ENCODE results near the gene MRPS18A.
"Not testable (repeated sequence)": the region's sequence is repeated elsewhere in the genome, so short reads cannot be mapped to it uniquely, and the experiment has no call there.

Gene MRPS18A

GRCh38 chr6:43669050-43669921 lies 18.3 kb downstream of the MRPS18A start:
- DNase-seq, result no peak

- DNase-seq, result no peak
These were observed 19.2 kb downstream of the MRPS18A start for GRCh38 chr6:43668151-43669028.

DNA sequence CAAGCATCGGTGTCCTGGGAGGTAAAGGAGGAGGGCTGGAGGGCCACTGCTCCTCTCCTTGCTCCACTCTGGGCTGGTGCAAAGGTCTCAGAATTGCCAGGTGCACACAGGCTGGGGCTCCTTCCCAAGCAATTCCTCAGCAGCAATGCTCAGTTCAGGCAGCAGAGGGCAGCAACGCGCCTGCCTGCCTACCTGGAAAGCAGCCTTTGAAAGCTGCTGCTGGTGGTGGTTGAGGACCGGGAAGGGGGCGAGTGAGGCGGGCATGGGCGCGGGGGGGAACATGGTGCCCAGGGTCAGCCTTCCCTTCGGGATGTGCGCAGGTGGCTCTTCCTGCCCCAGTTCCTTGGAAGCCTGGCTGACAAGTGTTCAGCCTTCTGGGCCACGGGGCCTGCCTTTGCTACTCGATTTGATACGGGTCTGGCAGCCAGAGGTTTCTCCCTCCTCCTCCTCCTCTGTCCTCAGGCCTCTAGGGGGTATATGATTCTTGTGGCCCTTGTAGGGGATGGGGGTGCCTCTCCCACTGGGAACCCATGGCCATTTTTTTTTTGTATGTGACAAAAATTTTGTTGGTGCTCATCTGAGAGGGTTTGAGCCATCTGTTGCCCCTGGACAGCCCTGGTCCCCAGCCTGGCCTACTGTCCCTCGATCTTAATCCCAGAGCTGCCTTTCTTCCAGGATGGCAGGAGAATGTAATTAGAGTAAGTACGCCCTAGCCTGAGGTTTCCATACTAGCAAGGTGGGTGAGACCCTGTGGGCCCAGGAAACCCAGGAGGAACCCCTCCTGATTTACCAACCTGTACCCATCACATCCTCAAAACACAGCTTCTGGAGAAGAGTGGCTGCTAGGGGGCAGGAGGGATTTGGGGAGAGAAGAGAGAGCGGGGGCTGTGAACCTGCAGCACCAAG lies 20.1 kb downstream of the MRPS18A start:
- DNase-seq, result no peak

DNA sequence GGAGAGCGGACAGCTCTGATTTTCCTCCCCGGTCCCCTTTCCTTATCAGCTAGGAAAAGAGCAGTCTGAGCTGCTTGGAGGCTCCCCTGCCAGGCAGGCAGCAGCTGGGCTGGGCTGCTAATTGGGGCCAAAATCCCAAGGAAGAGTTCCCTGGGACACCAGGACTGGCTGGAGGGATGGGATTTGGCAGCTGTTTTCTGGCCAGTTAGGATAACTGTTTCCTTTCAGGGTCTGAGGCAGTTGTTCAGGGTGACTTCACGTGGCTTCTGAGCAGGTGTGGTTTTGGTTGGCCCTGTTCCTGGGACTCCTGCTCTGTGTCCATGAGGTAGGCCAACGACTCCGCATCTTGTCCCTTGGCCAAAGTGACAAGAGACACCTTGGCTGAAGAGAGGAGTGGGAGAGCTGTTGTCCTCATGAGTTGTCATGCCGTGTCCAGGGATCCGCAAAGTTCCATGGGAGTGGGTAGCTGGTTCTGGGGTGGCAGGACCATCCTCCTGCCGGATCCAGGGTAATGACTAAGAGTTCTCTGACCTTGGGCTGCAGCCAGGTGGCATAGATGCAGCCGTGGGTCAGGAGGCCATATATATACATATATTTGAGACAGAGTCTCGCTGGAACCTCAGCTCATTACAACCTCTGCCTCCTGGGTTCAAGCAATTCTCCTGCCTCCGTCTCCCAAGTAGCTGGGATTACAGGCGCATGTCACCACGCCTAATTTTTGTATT lies 21.2 kb downstream of the MRPS18A start:
- DNase-seq, result no peak

GRCh38 chr6:43665376-43665775 lies 22.2 kb downstream of the MRPS18A start:
- no peak for DNase-seq

- not testable (repeated sequence) for DNase-seq
These were observed 24.6 kb downstream of the MRPS18A start for GRCh38 chr6:43662948-43663347.

GRCh38 chr6:43658161-43658560 lies 29.4 kb downstream of the MRPS18A start:
- DNase-seq, result no peak

GRCh38 chr6:43657221-43657802 lies 30.3 kb downstream of the MRPS18A start:
- no peak for DNase-seq

GRCh38 chr6:43652822-43653221 lies 34.8 kb downstream of the MRPS18A start:
- DNase-seq, result not testable (repeated sequence)

DNA sequence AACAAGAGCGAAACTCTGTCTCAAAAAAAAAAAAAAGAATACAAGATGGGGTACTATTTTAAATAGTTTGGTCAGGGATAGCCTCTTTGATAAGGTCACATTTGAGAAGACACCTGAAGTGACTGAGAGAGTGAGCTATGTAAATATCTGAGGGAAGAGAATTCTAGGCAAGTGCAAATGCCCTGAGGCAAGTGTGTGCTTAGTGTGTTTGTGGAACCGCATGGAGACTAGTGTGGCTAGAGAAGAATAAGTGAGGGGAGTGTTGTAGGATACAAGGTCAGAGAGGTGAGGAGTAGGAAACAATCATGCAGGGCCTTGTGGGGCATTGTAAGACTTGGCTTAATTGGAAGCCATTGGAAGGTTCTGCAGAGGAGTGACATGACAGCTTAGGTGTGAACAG lies 39.3 kb downstream of the MRPS18A start:
- no peak for DNase-seq

GRCh38 chr6:43647613-43648012 lies 40.0 kb downstream of the MRPS18A start:
- DNase-seq, result no peak

- no peak for DNase-seq
These were observed 42.0 kb downstream of the MRPS18A start for GRCh38 chr6:43645613-43645964.

DNA sequence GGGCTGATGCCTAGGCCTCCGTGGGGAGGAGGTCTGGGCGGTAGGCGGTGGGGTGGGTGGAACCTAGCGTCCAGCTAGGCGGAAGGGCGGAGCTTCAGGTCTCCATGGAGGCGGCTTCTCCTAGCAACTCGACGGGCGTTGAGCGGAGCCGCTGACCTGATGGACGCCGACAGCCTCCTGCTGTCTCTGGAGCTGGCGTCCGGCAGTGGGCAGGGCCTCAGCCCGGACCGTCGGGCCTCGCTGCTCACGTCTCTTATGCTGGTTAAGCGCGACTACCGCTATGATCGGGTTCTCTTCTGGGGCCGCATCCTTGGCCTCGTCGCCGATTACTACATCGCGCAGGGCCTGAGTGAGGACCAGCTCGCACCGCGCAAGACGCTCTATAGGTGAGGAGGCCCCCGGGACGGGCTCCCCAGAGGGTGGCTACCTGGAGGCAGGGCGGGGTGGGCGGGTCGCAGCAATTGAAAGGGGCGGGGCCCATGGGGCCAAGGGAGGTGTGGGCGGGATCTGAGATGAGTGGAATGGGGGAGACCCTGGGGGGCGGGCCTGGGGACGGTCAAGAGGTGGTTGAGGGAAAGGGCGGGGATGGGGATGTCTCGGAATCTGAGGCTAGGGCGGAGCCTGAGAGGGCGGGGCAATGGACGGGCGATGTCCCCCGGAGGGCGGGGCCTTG lies 42.5 kb downstream of the MRPS18A start, which contains the start of gene RSPH9:
TSS of gene RSPH9 (plus strand) at position 97 of the 673 bp plus-strand sequence. CDS start at position 160, 63 bp downstream.
- DNase-seq, result no peak

DNA sequence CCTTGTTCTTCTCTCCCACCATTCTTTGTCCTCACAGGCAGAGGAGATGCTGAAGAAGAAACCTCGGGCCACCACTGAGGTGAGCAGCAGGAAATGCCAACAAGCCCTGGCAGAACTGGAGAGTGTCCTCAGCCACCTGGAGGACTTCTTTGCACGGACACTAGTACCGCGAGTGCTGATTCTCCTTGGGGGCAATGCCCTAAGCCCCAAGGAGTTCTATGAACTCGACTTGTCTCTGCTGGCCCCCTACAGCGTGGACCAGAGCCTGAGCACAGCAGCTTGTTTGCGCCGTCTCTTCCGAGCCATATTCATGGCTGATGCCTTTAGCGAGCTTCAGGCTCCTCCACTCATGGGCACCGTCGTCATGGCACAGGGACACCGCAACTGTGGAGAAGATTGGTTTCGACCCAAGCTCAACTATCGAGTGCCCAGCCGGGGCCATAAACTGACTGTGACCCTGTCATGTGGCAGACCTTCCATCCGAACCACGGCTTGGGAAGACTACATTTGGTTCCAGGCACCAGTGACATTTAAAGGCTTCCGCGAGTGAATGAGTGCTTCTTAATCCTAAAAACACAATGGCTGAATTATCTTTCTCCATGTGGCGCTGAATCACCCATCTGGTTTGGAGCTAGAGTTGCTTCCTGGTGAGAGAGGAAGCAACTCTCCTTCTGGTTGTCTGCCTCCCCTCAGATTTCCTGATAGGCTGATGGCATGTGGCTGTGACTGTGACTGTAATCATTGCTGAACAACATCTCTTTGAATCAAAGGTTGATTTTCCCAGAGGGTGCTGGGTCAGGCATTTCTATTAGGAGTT lies 47.4 kb downstream of the MRPS18A start:
- no peak for DNase-seq

- no peak for DNase-seq
These were observed 51.3 kb downstream of the MRPS18A start for GRCh38 chr6:43636308-43636659.

- peak; percentile 66 for DNase-seq
These were observed 51.9 kb downstream of the MRPS18A start, which contains the start of gene MAD2L1BP for GRCh38 chr6:43635387-43636307. Gene MAD2L1BP (plus strand): TSS chr6:43635840. CDS start chr6:43635876, 36 bp downstream.

- no peak for DNase-seq
These were observed 52.8 kb downstream of the MRPS18A start for GRCh38 chr6:43634702-43635303.

DNA sequence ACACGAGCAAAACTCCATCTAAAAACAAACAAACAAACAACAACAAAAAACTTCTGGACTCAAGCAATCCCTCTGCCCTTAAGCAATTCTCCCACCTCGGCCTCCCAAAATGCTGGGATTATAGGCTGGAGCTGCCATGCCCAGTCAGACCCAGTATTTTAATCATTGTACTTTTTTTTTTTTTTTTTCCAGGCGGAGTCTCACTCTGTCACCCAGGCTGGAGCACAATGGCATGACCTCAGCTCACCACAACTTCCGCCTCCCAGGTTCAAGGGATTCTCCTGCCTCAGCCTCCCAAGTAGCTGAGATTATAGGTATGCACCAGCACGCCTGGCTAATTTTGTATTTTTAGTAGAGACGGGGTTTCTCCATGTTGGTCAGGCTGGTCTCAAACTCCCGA lies 54.6 kb downstream of the MRPS18A start:
- not testable (repeated sequence) for DNase-seq

All from GF-D8 (cell line).